Neuronal stem cell (in vitro differentiated cells): Measurements from ENCODE around the gene FAXDC2.

Experiments used
- DNase-seq: peaks from one replicate; pipeline ENCODE4 v3.0.0-alpha.2; 2013; ENCODE audit warnings: low spot score
- H2AFZ ChIP-seq: one replicate; pipeline ENCODE4 v1.6.1; 2013; ENCODE audit warnings: mild to moderate bottlenecking, low read length, inconsistent platforms
- H2AK5ac ChIP-seq: 2 replicates; pipeline ENCODE4 v1.6.1; 2013; ENCODE audit warnings: low read depth, mild to moderate bottlenecking, inconsistent platforms, low read length, moderate library complexity, mixed read lengths
- H2BK120ac ChIP-seq: 2 replicates; pipeline ENCODE4 v1.6.1; 2013; ENCODE audit warnings: low read depth, mild to moderate bottlenecking, inconsistent platforms, low read length, moderate library complexity, mixed read lengths
- H2BK12ac ChIP-seq: one replicate; pipeline ENCODE4 v1.6.1; 2013; ENCODE audit warnings: low read length, inconsistent platforms
- H2BK15ac ChIP-seq: 2 replicates; pipeline ENCODE4 v1.6.1; 2013; ENCODE audit warnings: mild to moderate bottlenecking, low read length, inconsistent platforms, mixed read lengths
- H2BK5ac ChIP-seq: one replicate; pipeline ENCODE4 v1.6.1; 2013; ENCODE audit warnings: inconsistent platforms, mild to moderate bottlenecking, low read length, moderate library complexity
- H3K14ac ChIP-seq: one replicate; pipeline ENCODE4 v1.6.1; 2013; ENCODE audit warnings: low read length, inconsistent platforms
- H3K18ac ChIP-seq: 2 replicates; pipeline ENCODE4 v1.6.1; 2013; ENCODE audit warnings: low read length, inconsistent platforms
- H3K23ac ChIP-seq: 2 replicates; pipeline ENCODE4 v1.6.1; 2013; ENCODE audit warnings: low read depth, mild to moderate bottlenecking, mixed read lengths, low read length, inconsistent platforms; ENCODE audit not compliant: poor library complexity
- H3K27ac ChIP-seq: replicated peaks from 3 replicates; pipeline ENCODE4 v1.5.1; 2013; ENCODE audit warnings: low read length, inconsistent platforms
- H3K27me3 ChIP-seq, 3 experiments: 2 replicates each; pipeline ENCODE4 v1.6.1; 2013; ENCODE audit warnings: low read length in 3 of 3, mild to moderate bottlenecking in 2 of 3, inconsistent platforms in 1 of 3, low read depth in 1 of 3, mixed read lengths in 1 of 3, moderate library complexity in 1 of 3; ENCODE audit not compliant: control insufficient read depth in 3 of 3, insufficient read depth in 3 of 3
- H3K36me3 ChIP-seq, 2 donors: replicated peaks in 1 of 2; 2 replicates each; pipeline ENCODE4 v1.6.1; 2013; ENCODE audit warnings: low read length in 2 of 2; ENCODE audit not compliant: control insufficient read depth in 2 of 2, insufficient read depth in 2 of 2
- H3K4ac ChIP-seq: 2 replicates; pipeline ENCODE4 v1.6.1; 2013; ENCODE audit warnings: inconsistent platforms, mild to moderate bottlenecking, low read length, moderate library complexity
- H3K4me1 ChIP-seq, 2 donors: 1 replicate in 1 of 2; 2 replicates in 1 of 2; pipeline ENCODE4 v1.6.1; 2013; ENCODE audit warnings: low read length in 2 of 2, low read depth in 1 of 2; ENCODE audit not compliant: control insufficient read depth in 2 of 2, insufficient read depth in 1 of 2
- H3K4me2 ChIP-seq: one replicate; pipeline ENCODE4 v1.6.1; 2013; ENCODE audit warnings: mild to moderate bottlenecking, low read length, inconsistent platforms; ENCODE audit not compliant: insufficient read depth, poor library complexity, severe bottlenecking
- H3K4me3 ChIP-seq, 2 donors: 2 replicates each; pipeline ENCODE4 v1.5.1; 2013; ENCODE audit warnings: low read length in 2 of 2, mild to moderate bottlenecking in 2 of 2, inconsistent platforms in 1 of 2, moderate library complexity in 1 of 2
- H3K79me1 ChIP-seq: one replicate; pipeline ENCODE4 v1.6.1; 2013; ENCODE audit warnings: low read depth, mild to moderate bottlenecking, inconsistent platforms, low read length, moderate library complexity
- H3K9ac ChIP-seq: one replicate; pipeline ENCODE4 v1.6.1; 2013; ENCODE audit warnings: mild to moderate bottlenecking, low read depth, low read length, inconsistent platforms; ENCODE audit not compliant: poor library complexity
- H3K9me3 ChIP-seq, 2 donors: replicated peaks in 1 of 2; 2 replicates each; pipeline versions ENCODE3 to v1.6.1; 2013; ENCODE audit warnings: low read length in 2 of 2, mild to moderate bottlenecking in 2 of 2, inconsistent platforms in 1 of 2, low read depth in 1 of 2, mixed read lengths in 1 of 2, moderate library complexity in 1 of 2; ENCODE audit not compliant: control insufficient read depth in 2 of 2, insufficient read depth in 1 of 2
- H4K8ac ChIP-seq: one replicate; pipeline ENCODE4 v1.6.1; 2013; ENCODE audit warnings: low read depth, mild to moderate bottlenecking, inconsistent platforms, low read length, moderate library complexity
- H4K91ac ChIP-seq: one replicate; pipeline ENCODE4 v1.6.1; 2013; ENCODE audit warnings: low read length, low read depth, mild to moderate bottlenecking, inconsistent platforms; ENCODE audit not compliant: poor library complexity
- WGBS, 2 donors: extraction: QIAGEN DNeasy Blood & Tissue Kit; methylation state at CpG; one replicate each; pipeline ENCODE4 v1.1.7; 2013; ENCODE audit warnings: missing lambda C conversion rate in 2 of 2, mixed read lengths in 1 of 2; ENCODE audit not compliant: insufficient read length in 2 of 2, insufficient replicate concordance in 1 of 2; ENCODE audit errors: extremely low coverage in 2 of 2; 5-methylcytosine and 5-hydroxymethylcytosine counted together

The FAXDC2 gene

DNA sequence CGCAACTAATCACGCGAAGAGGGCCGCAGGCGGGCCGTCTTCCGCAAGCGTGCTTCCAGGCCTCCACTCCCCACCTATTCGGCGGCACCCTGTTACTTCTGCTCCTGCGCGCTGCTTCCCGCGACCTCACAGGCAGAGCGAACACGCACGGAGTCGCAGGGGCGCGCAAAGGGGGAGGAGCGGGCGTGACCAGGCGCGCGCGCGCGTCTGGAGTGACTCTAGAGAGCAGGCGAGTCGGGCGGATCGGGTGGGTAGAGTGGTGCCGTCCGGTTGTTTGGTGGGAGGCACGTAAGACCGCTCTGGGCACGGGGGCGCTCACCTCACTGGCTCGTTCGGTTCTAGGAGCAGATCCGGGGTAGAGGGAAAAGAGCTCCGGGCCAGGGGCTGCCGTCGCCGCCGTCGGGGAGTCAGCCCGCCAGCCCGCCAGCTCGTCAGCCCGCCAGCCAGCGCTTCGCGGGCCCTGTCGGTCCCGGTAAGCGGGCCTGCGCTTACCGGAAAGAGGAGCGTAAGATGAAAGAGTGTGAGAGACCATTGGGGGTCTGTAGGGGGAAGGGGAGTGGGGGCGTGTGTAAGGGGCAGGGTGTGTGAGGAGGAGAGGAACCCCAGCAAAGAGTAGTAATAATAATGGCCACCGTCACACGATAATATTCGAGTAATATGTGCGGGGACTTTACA lies 8.0 kb upstream of the FAXDC2 start, which contains the start of gene CNOT8:
TSS of gene CNOT8 (plus strand) at position 331 of the 675 bp plus-strand sequence. CDS start 4,652 bp downstream, outside the sequence.
- Histone ChIP-seq H4K91ac (no peak within 1 kb of the TSS), H3K36me3 (peaks cover 3 to 11% of the 10 kb centered on the region in 2 donors), H2AK5ac (no peak within 1 kb of the TSS), H3K4me2 (peak within 1 kb of the TSS; percentile 89), H2BK120ac (no peak within 1 kb of the TSS), H3K27ac (peak within 1 kb of the TSS; percentile 99), H4K8ac (no peak within 1 kb of the TSS), H3K23ac (peak within 1 kb of the TSS; percentile 97), H3K9me3 (no peaks in the 10 kb centered on the region), H3K4me1 (peaks cover 5 to 9% of the 10 kb centered on the region in 2 donors), H3K27me3 (no peaks in the 10 kb centered on the region), H3K18ac (peak within 1 kb of the TSS; percentile 95), H2AFZ (peak within 1 kb of the TSS; percentile 94), H2BK15ac (no peak within 1 kb of the TSS), H3K4me3 (peak within 1 kb of the TSS; percentile 68 to 96), H3K4ac (no peak within 1 kb of the TSS), H3K9ac (peak within 1 kb of the TSS; percentile 93), H2BK12ac (no peak within 1 kb of the TSS), H3K14ac (peak within 1 kb of the TSS; percentile 83), H3K79me1 (no peaks in the 10 kb centered on the region), H2BK5ac (peak within 1 kb of the TSS; percentile 76)
- DNase-seq, result peak; percentile 97
- WGBS, 2 donors, result no CpG with 5 or more reads among the region's 65 CpGs

DNA sequence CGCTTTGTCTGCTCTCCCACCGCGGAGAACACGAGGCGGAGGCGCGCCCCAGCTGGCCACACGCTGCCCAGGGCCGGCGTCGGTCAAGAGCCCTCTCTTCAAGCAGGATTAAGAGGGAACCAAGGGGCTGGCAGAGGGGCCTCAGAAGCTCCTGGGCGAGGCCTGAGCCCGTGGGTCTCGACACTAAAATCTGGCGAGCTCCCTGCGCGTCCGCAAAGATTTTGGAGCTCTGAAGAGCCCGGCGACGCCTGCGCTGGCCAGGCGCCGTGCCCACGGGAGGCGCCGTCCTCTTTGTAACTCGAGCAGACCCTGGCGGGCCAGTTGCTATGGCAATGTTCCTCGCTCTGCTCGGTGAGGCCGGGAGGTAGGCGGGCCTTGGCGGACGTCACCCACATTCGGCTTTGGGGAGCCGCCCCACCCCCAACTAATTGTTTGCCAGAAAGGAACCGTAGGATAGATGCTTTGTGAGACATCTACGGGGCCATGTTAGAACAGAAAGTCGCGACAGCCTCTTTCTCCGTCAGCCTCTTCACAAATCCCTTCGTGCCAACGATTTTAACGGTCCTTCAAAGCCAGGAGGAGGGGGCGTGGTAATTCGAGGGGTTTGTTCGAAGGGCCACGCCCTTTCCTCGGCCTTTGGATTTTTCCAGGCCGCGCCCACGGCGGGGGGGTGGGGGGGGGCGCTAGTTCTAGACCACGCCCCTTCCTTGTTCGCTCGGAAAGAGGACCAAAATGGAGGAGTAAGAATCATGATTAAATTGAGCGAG lies 7.3 kb upstream of the FAXDC2 start:
- DNase-seq, result peak; percentile 97
- Histone ChIP-seq H3K4me3 (peak overlapping the region; percentile 68 to 96), H4K91ac (no peak overlapping the region), H2AK5ac (no peak overlapping the region), H3K79me1 (no peaks in the 10 kb centered on the region), H3K18ac (peak overlapping the region; percentile 95), H3K4me2 (peak overlapping the region; percentile 89), H3K36me3 (peaks cover 0 to 4% of the 10 kb centered on the region in 2 donors), H3K4ac (no peak overlapping the region), H3K9ac (peak overlapping the region; percentile 93), H2AFZ (peak overlapping the region; percentile 94), H3K9me3 (no peaks in the 10 kb centered on the region), H3K14ac (peak overlapping the region; percentile 48), H3K27me3 (no peaks in the 10 kb centered on the region), H2BK15ac (no peak overlapping the region), H4K8ac (no peak overlapping the region), H3K4me1 (peaks cover 5 to 9% of the 10 kb centered on the region in 2 donors), H2BK12ac (no peak overlapping the region), H3K27ac (peak overlapping the region; percentile 99), H3K23ac (peak overlapping the region; percentile 97), H2BK120ac (no peak overlapping the region), H2BK5ac (peak overlapping the region; percentile 76)
- no CpG with 5 or more reads among the region's 59 CpGs for WGBS, 2 donors

DNA sequence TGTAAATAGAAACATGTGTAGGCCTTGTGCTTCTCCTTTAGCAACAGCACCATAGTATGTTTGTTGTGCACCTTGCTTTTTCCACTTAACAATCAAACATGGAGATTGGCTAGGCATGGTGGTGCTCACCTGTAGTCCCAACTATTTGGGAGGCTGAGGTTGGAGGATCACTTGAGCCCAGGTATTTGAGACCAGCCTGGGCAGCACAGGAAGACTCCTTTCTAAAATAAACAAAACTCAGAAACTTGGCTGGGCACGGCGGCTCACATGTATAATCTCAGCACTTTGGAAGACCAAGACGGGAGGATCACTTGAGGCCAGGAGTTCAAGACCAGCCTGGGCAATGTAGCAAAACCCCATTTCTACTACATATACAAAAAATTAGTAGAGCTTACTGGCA lies 948 bp upstream of the FAXDC2 start:
- Histone ChIP-seq H3K79me1 (no peaks in the 10 kb centered on the region), H3K27ac (no peak overlapping the region), H3K4me1 (peaks cover 2 to 10% of the 10 kb centered on the region in 2 donors), H3K18ac (no peak overlapping the region), H3K14ac (no peak overlapping the region), H3K9ac (no peak overlapping the region), H3K36me3 (no peaks in the 10 kb centered on the region), H3K27me3 (no peaks in the 10 kb centered on the region), H3K23ac (no peak overlapping the region), H4K91ac (no peak overlapping the region), H2BK5ac (no peak overlapping the region), H3K9me3 (no peaks in the 10 kb centered on the region), H3K4me3 (peak overlapping the region in 1 of 2 donors; percentile 54), H2AFZ (peak overlapping the region; percentile 84), H3K4ac (peak overlapping the region; percentile 44), H2AK5ac (peak overlapping the region; percentile 66), H2BK12ac (no peak overlapping the region), H2BK15ac (no peak overlapping the region), H2BK120ac (no peak overlapping the region), H4K8ac (no peak overlapping the region), H3K4me2 (no peak overlapping the region)
- DNase-seq, result no peak
- WGBS, 2 donors, result no CpG with 5 or more reads among the region's 3 CpGs

DNA sequence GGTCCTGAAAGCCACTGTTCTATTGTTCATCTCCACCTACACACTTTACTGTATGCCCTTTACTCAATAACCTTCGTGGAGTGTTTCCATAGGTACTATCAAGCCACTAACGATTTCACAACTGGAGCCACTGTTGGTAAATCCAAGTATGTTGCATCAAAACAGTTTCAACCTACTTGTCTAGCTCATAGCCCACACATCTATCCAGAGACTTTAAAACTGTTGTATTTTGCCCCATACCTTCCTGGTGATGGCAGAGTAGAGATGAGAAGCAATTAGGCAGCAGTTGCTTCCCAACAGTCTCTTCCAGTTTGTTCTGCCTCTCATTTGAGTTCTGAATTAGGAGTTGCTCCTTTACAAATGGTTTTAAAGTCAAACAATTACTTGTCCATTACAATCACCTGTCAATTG lies 607 bp downstream of the FAXDC2 start:
- Histone ChIP-seq H2AFZ (peak overlapping the region; percentile 84), H3K4me2 (peak overlapping the region; percentile 81), H2BK5ac (no peak overlapping the region), H2BK15ac (no peak overlapping the region), H4K8ac (no peak overlapping the region), H3K4ac (no peak overlapping the region), H3K9ac (no peak overlapping the region), H2BK12ac (no peak overlapping the region), H3K18ac (no peak overlapping the region), H3K14ac (no peak overlapping the region), H3K23ac (no peak overlapping the region), H4K91ac (no peak overlapping the region), H3K36me3 (no peaks in the 10 kb centered on the region), H3K27me3 (no peaks in the 10 kb centered on the region), H2AK5ac (no peak overlapping the region), H3K79me1 (no peaks in the 10 kb centered on the region), H3K4me3 (peak overlapping the region in 1 of 2 donors; percentile 54), H3K9me3 (no peaks in the 10 kb centered on the region), H2BK120ac (no peak overlapping the region), H3K27ac (no peak overlapping the region), H3K4me1 (peaks cover 2 to 10% of the 10 kb centered on the region in 2 donors)
- no peak for DNase-seq
- WGBS, 2 donors, result no CpG with 5 or more reads among the region's 2 CpGs
